GM12878 (cell line): ENCODE measurements around the gene PCNX1. TPM values are rescaled to one million over a fixed set of nuclear protein-coding genes. Genes with fewer than 3 reads are reported as not detected.

ENCODE experiments used
- ATAC-seq: fragments of 200-7000 bp; cut with Tn5 transposase; 3 replicates; pipeline ENCODE4 v1.9.1; 2020; ENCODE audit warnings: mild to moderate bottlenecking, moderate library complexity
- BruUV-seq: library from RNA; stranded (reverse); fragments of 400-500 nt; replicated peaks from 2 replicates; lab custom pipeline; 2021; lab: Mats Ljungman, UMichigan
- CTCF ChIA-PET: fragments of 300-600 bp; sonication (Branson Sonifier 250); formaldehyde crosslinking; extraction: SDS; loops from one replicate; lab custom pipeline; 2021; ENCODE audit warnings: inconsistent platforms; lab: Yijun Ruan, JAX
- POLR2A ChIA-PET: fragments of 350-600 bp; formaldehyde crosslinking; extraction: SDS; loops from one replicate; lab custom pipeline; 2021; ENCODE audit warnings: inconsistent platforms; lab: Charles Lee
- RAD21 ChIA-PET: fragments of 300-600 bp; sonication (Branson Sonifier 250); formaldehyde crosslinking; loops from one replicate; lab custom pipeline; 2023; ENCODE audit warnings: antibody characterized with exemption; ENCODE audit not compliant: unreplicated experiment; lab: Charles Lee
- SMC1A ChIA-PET: fragments of 300-600 bp; sonication (Branson Sonifier 250); formaldehyde crosslinking; loops from one replicate; lab custom pipeline; 2023; ENCODE audit not compliant: unreplicated experiment, uncharacterized antibody; lab: Charles Lee
- DNase-seq: peaks from one replicate; pipeline ENCODE4 v3.0.0-alpha.2; 2011; ENCODE audit warnings: low read depth, low spot score
- FAIRE-seq: peaks from 3 replicates; lab custom pipeline; 2011; peaks lifted over from hg19 to GRCh38; lab: Jason Lieb, UNC
- H2AFZ ChIP-seq: 2 replicates; pipeline ENCODE4 v1.6.0; 2011; ENCODE audit warnings: low read depth, low read length, control low read depth; ENCODE audit not compliant: control insufficient read depth
- H3K27ac ChIP-seq: 2 replicates; pipeline ENCODE4 v1.5.1; 2011; ENCODE audit warnings: control low read depth; ENCODE audit not compliant: control insufficient read depth, insufficient read depth
- H3K27me3 ChIP-seq, 2 experiments: replicated peaks in 1 of 2; 2 replicates each; pipeline versions ENCODE4 v1.6.0 to v1.6.1; 2011; ENCODE audit warnings: low read length in 1 of 2; ENCODE audit not compliant: control insufficient read depth in 2 of 2, insufficient read depth in 2 of 2
- H3K36me3 ChIP-seq, 2 experiments: 2 replicates each; pipeline ENCODE4 v1.5.1; 2011; ENCODE audit warnings: low read length in 1 of 2; ENCODE audit not compliant: control insufficient read depth in 2 of 2, insufficient read depth in 2 of 2
- H3K4me1 ChIP-seq: 2 replicates; pipeline ENCODE4 v1.6.1; 2011; ENCODE audit warnings: mild to moderate bottlenecking, low read length, moderate library complexity, mixed read lengths; ENCODE audit not compliant: control insufficient read depth, insufficient read depth
- H3K4me2 ChIP-seq: 2 replicates; pipeline ENCODE4 v1.6.0; 2011; ENCODE audit warnings: control low read depth; ENCODE audit not compliant: control insufficient read depth, insufficient read depth
- H3K4me3 ChIP-seq: fragments of 200-600 bp; sonication (generic); 2 replicates; pipeline ENCODE4 v1.5.1; 2016
- H3K79me2 ChIP-seq: 2 replicates; pipeline ENCODE4 v1.6.0; 2011; ENCODE audit warnings: low read length; ENCODE audit not compliant: control insufficient read depth, insufficient read depth
- H3K9ac ChIP-seq: 2 replicates; pipeline ENCODE4 v1.8.0; 2011; ENCODE audit warnings: low read length, control low read depth, mixed read lengths; ENCODE audit not compliant: control insufficient read depth, insufficient read depth
- H3K9me3 ChIP-seq: replicated peaks from 3 replicates; pipeline ENCODE4 v1.5.1; 2011; ENCODE audit warnings: mild to moderate bottlenecking, low read length; ENCODE audit not compliant: control insufficient read depth, insufficient read depth
- H4K20me1 ChIP-seq: 2 replicates; pipeline ENCODE4 v1.6.0; 2011; ENCODE audit not compliant: control insufficient read depth, insufficient read depth
- BACH1 ChIP-seq: fragments of 450-650 bp; IDR thresholded peaks from 2 replicates; pipeline ENCODE4 v1.6.1; 2017; ENCODE audit warnings: mild to moderate bottlenecking, borderline replicate concordance
- BHLHE40 ChIP-seq, 2 experiments: fragments of 450-650 bp in 1 of 2; IDR thresholded peaks; 2 replicates each; pipeline ENCODE4 v1.6.1; 2011 to 2017; ENCODE audit warnings: low read depth in 2 of 2, borderline replicate concordance in 1 of 2, improper control_type of control experiment in 1 of 2, low read length in 1 of 2, mild to moderate bottlenecking in 1 of 2
- ESRRA ChIP-seq: IDR thresholded peaks from 2 replicates; pipeline ENCODE4 v1.6.1; 2012; ENCODE audit warnings: mild to moderate bottlenecking, low read length, improper control_type of control experiment
- EZH2 ChIP-seq: IDR thresholded peaks from 2 replicates; pipeline ENCODE4 v1.6.1; 2012; ENCODE audit warnings: low read depth, mild to moderate bottlenecking, control low read depth, inconsistent platforms, low read length, borderline replicate concordance; ENCODE audit not compliant: control insufficient read depth
- HDAC2 ChIP-seq: fragments of 200-600 bp; sonication (generic); IDR thresholded peaks from 2 replicates; pipeline ENCODE4 v1.6.1; 2017
- NBN ChIP-seq: fragments of 450-650 bp; IDR thresholded peaks from 2 replicates; pipeline ENCODE4 v1.6.1; 2016
- NRF1 ChIP-seq: conservative IDR thresholded peaks from 2 replicates; pipeline ENCODE4 v1.6.1; 2011; ENCODE audit warnings: mild to moderate bottlenecking, low read depth, low read length, improper control_type of control experiment
- ZNF24 ChIP-seq: fragments of 450-650 bp; IDR thresholded peaks from 2 replicates; pipeline ENCODE4 v1.6.1; 2017; ENCODE audit warnings: antibody characterized with exemption, mild to moderate bottlenecking
- WGBS: methylation state at CpG from one replicate; pipeline ENCODE4 v1.1.6; 2016; ENCODE audit warnings: low lambda C conversion rate; ENCODE audit not compliant: insufficient replicate concordance, insufficient coverage; ENCODE audit errors: missing lambda C conversion rate; 5-methylcytosine and 5-hydroxymethylcytosine counted together
- in situ Hi-C: fragments of 300-500 bp; cut with MboI; formaldehyde crosslinking; loops from 9 replicates; pipeline ENCODE4 v1.14.3; 2018; ENCODE audit warnings: mixed read lengths
- intact Hi-C: fragments of 100-400 bp; cut with micrococcal nuclease; formaldehyde crosslinking; loops from one replicate; pipeline ENCODE4 v1.14.2; 2022; ENCODE audit not compliant: unreplicated experiment
- polyA plus RNA-seq, 11 experiments: library from polyadenylated mRNA; depleted of rRNA in 4 of 11; unstranded in 6 of 11; stranded (reverse) in 5 of 11; fragments of >200 nt; fragmentation: Nextera tagmentation in 4 of 11; fragmentation: Illumina TruSeq in 1 of 11; extraction: Ambion mirVana in 4 of 11; extraction: Trizol in 1 of 11; gene quantifications; 1 replicate in 1 of 11; 2 replicates in 10 of 11; pipeline versions ENCODE4 v1.2.1 to v1.2.3, GENCODE V29; 2011 to 2016; ENCODE audit warnings: inconsistent platforms in 2 of 11, missing spikeins in 2 of 11, low read depth in 1 of 11
- total RNA-seq, 4 experiments: library from RNA; depleted of rRNA in 3 of 4; stranded (reverse); fragments of >200 nt in 3 of 4; fragmentation: Illumina TruSeq in 1 of 4; extraction: Trizol in 1 of 4; gene quantifications; 2 replicates each; pipeline versions ENCODE4 v1.2.1 to v1.2.3, GENCODE V29; 2013 to 2021

The PCNX1 gene
- total and polyA plus RNA-seq, 10 of the 15 experiments (the other 5 are each of a cell fraction or from before 2014, with no cell fraction given) = 4.6 to 53.9 (median 20.5) TPM

- CTCF ChIA-PET = interaction anchor here (0.8 to 2.2 kb wide), 3 partner anchors 10 to 141 kb away, joined by 3 to 8 read pairs (median 3); no protein-coding TSS in a partner anchor
- Histone ChIP-seq H3K27ac (no peak overlapping the region), H3K27me3 (no peaks in the 10 kb centered on the region), H2AFZ (no peak overlapping the region), H3K36me3 (no peaks in the 10 kb centered on the region; a peak in 1 of 4 replicates), H3K9ac (no peak overlapping the region), H3K9me3 (no peaks in the 10 kb centered on the region), H3K4me3 (no peak overlapping the region), H3K4me2 (no peak overlapping the region), H4K20me1 (no peaks in the 10 kb centered on the region), H3K4me1 (no peaks in the 10 kb centered on the region), H3K79me2 (no peaks in the 10 kb centered on the region)
- WGBS = 96% methylated on average over 4 of the region's 4 CpGs
- intact Hi-C loops = no loop called here
- no peak for ATAC-seq
- in situ Hi-C loops = no loop called here
- BruUV-seq = no TSS peak
- FAIRE-seq = no peak
- no peak for TF ChIP-seq HDAC2
- no peak for TF ChIP-seq EZH2
- no peak for TF ChIP-seq ESRRA
- TF ChIP-seq BACH1 = no peak
- no peak for TF ChIP-seq BHLHE40 (IDR thresholded peaks at IDR 0.05; ENCODE audit: borderline replicate concordance in 1 of 2, low read depth in 2 of 2, low read length in 1 of 2)
- TF ChIP-seq ZNF24 = no peak
- TF ChIP-seq NRF1 = no peak
- TF ChIP-seq NBN = no peak
- SMC1A ChIA-PET = interaction anchor here (1.0 to 2.2 kb wide), 2 partner anchors 9 to 10 kb away, joined by 3 to 9 read pairs; no protein-coding TSS in a partner anchor
- POLR2A ChIA-PET = no interaction called here
- RAD21 ChIA-PET = no interaction called here
- DNase-seq = no peak
Measured at GRCh38 chr14:71012888-71013287, 105.6 kb downstream of the PCNX1 start.
